GM11168 (cell line): ENCODE results near the gene TUBA1B.
"Not testable (repeated sequence)": the region's sequence is repeated elsewhere in the genome, so short reads cannot be mapped to it uniquely, and the experiment has no call there.

Experiments used
- in situ Hi-C: fragments of 300-500 bp; cut with MboI; formaldehyde crosslinking; loops from one replicate; pipeline ENCODE4 v1.12.0; 2022; ENCODE audit warnings: low sequenced_read_pairs; ENCODE audit not compliant: unreplicated experiment

The TUBA1B gene

DNA sequence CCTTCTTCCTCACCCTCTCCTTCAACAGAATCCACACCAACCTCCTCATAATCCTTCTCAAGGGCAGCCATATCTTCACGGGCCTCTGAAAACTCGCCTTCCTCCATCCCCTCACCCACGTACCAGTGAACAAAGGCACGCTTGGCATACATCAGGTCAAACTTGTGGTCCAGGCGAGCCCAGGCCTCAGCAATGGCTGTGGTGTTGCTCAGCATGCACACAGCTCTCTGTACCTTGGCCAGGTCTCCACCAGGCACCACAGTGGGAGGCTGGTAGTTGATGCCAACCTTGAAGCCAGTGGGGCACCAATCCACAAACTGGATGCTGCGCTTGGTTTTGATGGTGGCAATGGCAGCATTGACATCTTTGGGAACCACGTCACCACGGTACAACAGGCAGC lies 3.2 kb downstream of the TUBA1B start:
- in situ Hi-C loops = not testable (repeated sequence)

DNA sequence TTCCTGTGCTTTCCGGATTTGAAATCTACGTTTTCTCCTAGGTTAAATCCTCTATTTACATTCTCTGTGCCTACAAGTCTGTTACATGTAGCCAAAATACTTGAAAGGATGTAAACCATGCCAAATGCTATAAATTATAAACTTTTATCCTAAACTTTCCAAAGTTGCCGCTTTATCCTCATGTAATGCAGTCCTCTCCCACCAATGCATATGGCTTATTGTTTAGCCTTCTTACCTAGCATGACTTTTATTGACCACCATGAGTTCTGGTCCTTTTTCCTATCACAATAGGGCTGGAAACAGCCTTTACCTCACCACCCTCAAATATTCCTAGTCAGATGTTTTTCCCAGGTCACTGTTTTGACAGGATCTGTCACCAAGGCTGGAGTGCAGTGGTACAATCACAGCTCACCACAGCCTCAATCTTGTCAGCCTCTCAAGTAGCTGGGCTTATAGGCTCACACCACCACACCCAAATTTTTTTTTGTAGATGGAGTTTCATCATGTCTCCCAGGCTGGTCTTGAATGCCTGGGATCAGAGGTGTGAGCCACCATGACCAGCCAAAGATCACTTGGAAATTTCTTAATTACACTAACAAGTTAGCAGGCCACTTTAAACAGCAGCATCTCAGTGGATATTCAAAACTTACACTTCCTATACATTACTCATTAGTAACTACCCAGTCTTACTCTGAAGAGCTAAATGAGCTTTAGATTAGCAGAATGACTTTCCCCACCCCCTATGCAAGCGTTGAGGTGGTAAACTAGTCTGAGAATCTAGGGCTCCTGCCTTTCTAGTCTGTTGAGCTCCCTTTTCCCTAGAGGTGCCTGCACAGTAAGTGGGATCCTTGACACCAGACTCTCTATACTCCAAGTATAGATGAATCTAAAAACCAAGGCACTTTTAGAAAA lies 4.1 kb downstream of the TUBA1B start:
- in situ Hi-C loops = no loop called here

DNA sequence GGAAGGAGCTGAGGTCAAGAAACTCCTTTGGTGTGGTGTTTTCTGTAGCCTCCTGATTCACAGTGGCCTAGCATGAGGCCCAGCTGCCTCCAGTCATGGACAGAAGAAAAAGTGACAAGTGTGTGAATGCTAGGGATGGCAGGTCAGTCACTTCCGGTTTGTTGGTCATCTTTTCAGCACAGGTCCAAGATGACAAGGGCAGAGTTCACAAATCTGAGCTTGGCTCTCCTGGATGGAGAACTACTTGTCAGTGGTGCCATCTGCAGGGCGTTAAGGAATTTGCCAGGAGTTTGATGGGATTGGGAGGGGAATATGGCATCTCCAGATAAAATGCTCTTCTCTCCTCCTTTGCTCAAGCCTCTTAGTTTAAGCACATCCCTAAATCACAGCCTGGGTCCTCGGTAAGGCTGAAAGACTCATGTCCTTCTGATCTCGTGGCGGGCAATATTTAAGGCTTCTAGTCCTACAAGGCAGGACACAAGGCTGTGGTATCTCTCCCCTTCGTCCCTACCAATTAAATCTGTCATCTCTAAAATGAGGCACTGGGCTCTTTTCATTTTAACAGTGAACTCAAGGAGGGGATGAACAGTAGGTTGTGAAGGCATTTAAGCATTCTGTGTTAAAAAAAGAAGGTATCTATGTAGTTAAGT lies 10.0 kb downstream of the TUBA1B start:
- in situ Hi-C loops = no loop called here

DNA sequence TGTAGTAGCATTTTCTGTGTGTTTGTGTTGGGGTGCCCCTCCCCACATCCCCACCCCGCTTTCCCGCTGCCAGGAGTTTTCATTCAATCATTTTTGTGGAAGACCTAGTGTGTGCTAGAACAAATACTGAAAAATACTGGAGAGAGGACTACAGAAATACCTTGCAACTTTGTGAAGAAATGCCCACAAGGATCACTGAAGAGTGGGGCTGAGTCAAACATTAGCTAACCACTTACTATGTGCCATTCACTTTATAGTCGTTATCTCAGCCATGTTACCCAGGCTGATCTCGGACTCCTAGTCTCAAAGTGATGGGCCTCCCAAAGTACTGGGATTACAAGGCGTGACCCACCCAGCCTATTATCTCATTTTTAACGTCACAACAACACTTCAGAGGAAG lies 20.0 kb downstream of the TUBA1B start:
- in situ Hi-C loops = no loop called here

- in situ Hi-C loops = no loop called here
These were observed 20.6 kb downstream of the TUBA1B start, which contains the start of gene LMBR1L for GRCh38 chr12:49110464-49111155. TSS of gene LMBR1L (minus strand) at chr12:49110847. CDS start at chr12:49110555, 292 bp downstream.

GRCh38 chr12:49109641-49110463 lies 21.3 kb downstream of the TUBA1B start:
- in situ Hi-C loops = no loop called here

DNA sequence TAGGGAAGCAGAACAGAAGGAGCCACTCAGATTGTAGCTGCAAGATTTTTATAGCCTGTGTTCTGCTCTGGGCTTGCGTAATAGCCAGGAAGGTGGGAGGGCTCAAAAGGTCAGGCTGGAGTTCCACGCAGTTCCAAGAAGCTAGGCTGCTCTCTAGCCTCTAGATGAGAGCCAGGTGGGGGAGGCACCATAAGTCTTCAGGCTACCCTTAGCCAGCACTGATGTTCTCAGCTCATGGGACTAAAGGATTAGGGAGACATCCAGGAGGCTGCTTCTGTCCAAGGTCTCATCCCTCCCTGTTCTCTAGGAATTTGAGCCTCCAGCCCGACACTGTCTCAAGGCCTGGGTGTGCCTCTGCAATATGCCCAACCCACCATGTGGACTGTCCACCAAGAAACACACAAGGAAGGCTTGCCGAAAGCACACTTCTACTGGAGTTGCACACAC lies 22.2 kb downstream of the TUBA1B start:
- in situ Hi-C loops = no loop called here

GRCh38 chr12:49105504-49106084 lies 25.6 kb downstream of the TUBA1B start:
- in situ Hi-C loops = no loop called here

GRCh38 chr12:49104822-49105221 lies 26.4 kb downstream of the TUBA1B start:
- in situ Hi-C loops = no loop called here

DNA sequence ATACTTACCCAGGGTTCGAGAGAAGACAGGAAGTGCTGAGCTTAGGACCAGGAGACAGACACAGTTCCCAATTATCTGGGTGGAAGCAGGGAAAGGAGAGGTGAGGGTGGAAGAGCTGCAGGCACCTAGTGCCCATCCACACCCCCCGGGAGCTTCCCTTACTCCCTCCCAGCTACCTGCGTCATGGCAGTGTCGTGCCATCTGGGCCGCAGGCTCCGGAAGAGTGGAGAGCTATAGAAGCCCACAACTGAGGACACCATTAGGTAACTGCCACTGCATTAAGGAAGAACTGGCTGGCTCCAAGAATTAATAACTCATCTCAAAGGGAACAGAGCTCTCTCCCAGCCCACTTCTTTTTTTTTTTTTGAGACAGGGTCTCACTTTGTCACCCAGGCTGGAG lies 30.8 kb downstream of the TUBA1B start:
- in situ Hi-C loops = no loop called here

DNA sequence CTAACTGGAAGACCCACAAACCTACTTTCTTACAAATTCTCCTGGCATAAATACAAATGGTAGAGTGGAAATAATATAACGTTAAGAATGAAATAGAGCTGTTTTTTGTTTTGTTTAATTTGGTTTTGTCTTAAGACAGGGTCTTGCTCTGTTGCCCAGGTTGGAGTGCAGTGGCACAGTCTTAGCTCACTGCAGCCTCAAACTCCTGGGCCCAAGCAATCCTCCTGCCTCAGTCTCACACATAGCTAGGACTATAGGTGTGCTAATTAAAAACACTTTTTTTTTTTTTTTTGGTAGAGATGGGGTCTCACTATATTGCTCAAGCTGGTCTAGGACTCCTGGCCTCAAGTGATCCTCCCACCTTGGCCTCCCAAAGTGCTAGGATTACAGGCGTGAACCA lies 32.5 kb downstream of the TUBA1B start:
- in situ Hi-C loops = no loop called here

DNA sequence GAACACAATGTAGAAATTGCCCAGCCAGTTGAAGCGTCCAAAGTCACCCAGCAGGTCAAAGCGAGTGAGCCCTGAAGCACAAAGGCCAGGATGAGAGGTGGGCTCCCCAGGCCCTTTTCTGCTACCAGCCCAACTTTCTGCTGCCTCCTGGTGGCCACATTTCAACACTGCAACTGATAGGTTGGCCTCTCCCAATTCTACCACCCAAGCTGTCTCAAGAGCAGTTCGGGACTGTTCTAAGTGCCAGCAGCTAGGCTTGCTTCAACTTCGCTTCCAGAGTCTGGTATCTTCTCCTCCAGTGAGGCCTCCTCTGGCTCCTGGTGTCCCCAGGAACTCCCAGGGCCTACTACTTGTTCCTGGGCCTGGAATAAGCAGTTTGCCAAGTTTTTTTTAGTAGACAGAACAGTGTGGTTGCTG lies 33.2 kb downstream of the TUBA1B start:
- in situ Hi-C loops = no loop called here

- in situ Hi-C loops = no loop called here
These were observed 33.8 kb downstream of the TUBA1B start for GRCh38 chr12:49097381-49097780.

DNA sequence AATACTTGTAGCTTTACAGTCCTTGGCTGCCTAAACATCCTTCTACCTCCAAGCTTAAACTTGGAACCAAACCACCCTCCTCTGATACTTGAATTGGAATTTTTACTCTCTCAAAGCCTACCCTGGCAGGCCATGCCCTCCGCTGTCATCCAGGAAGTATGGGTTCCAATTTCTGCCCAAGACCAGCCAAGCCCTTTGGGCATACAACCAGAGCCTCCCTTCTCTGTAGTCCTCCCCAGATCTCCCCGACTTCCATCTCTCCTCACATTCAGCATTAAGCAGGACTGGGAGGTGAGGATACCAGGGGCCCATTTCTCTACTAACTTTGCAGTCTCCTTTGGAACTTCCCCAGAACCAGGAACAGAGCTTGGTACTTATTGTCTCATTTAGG lies 36.2 kb downstream of the TUBA1B start:
- in situ Hi-C loops = no loop called here

GRCh38 chr12:49094160-49094974 lies 36.8 kb downstream of the TUBA1B start, which contains the start of gene DHH:
TSS of gene DHH (minus strand) at chr12:49094801. CDS start at chr12:49094512, 289 bp downstream.
- in situ Hi-C loops = no loop called here

GRCh38 chr12:49093792-49094159 lies 37.4 kb downstream of the TUBA1B start:
- in situ Hi-C loops = no loop called here

DNA sequence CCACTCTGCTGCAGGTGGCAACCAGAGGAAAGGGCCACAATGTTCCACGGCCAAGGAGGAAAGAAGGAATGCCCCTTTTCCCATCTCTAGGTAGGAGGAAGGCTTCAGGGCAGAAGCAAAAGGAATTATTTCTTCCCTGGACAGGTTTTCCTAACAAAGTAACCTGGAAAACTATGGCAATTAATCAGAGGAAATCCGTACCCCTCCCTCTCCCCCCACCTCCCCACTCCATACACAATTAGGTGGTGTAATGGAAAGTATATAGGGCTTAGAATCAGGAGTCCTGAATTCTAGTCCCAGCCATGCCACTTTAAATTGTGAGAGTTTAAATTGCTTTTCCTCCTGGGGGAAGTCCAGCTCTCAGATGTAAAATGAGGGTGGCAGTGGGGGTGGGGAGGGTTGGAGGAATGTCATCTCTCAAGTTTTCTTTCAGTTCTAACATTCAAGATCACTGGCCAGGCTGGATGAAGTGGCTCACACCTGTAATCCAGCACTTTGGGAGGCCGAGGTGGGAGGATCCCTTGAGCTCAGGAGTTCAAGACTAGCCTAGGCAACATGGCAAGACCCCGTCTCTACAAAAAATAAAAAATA lies 38.3 kb downstream of the TUBA1B start:
- in situ Hi-C loops = no loop called here

- in situ Hi-C loops = no loop called here
These were observed 38.9 kb downstream of the TUBA1B start for GRCh38 chr12:49092086-49092815.
